HL-60 (cell line): ENCODE measurements around the gene COIL.

Source experiments
- DNase-seq, 2 experiments: peaks; one replicate each; pipeline ENCODE4 v3.0.0-alpha.2; 2010 to 2020; ENCODE audit warnings: low read depth in 1 of 2, low spot score in 1 of 2
- H3K27ac ChIP-seq: fragments of 250-450 bp; sonication (Bioruptor Pico); replicated peaks from 2 replicates; pipeline ENCODE4 v1.5.1; 2020; ENCODE audit warnings: mild to moderate bottlenecking, moderate library complexity
- H3K27me3 ChIP-seq: fragments of 250-450 bp; sonication (Bioruptor Pico); 2 replicates; pipeline ENCODE4 v1.5.1; 2021; ENCODE audit warnings: mild to moderate bottlenecking, moderate library complexity; ENCODE audit not compliant: insufficient read depth, poor library complexity, severe bottlenecking
- H3K4me3 ChIP-seq: replicated peaks from 2 replicates; pipeline ENCODE4 v1.5.1; 2011; ENCODE audit warnings: mild to moderate bottlenecking, control low read depth, low read length; ENCODE audit not compliant: insufficient read depth
- CTCF ChIP-seq: IDR thresholded peaks from one replicate; pipeline ENCODE4 v1.5.1; 2011; ENCODE audit warnings: low read length, control low read depth, inconsistent platforms; ENCODE audit not compliant: insufficient read depth
- GABPA ChIP-seq: IDR thresholded peaks from 2 replicates; pipeline ENCODE4 v1.6.1; 2012; ENCODE audit warnings: low read depth
- POLR2AphosphoS5 ChIP-seq: IDR thresholded peaks from 2 replicates; pipeline ENCODE4 v1.6.1; 2012; ENCODE audit warnings: low read depth
- REST ChIP-seq: IDR thresholded peaks from 2 replicates; pipeline ENCODE4 v1.6.1; 2012; ENCODE audit warnings: low read depth; ENCODE audit not compliant: insufficient replicate concordance
- SPI1 ChIP-seq: IDR thresholded peaks from 2 replicates; pipeline ENCODE4 v1.6.1; 2012; ENCODE audit warnings: low read depth, mild to moderate bottlenecking, borderline replicate concordance

The COIL gene

GRCh38 chr17:56934280-56934679 is 26.6 kb downstream of the COIL start:
- H3K27ac ChIP-seq = no peak overlapping the region
- DNase-seq = no peak
- no peaks in the 10 kb centered on the region for H3K27me3 ChIP-seq
- no peak overlapping the region for H3K4me3 ChIP-seq
- TF ChIP-seq CTCF (no peak), GABPA (no peak), POLR2AphosphoS5 (no peak), REST (no peak), SPI1 (no peak)

GRCh38 chr17:56933868-56934267 is 27.0 kb downstream of the COIL start:
- no peak for DNase-seq
- H3K27ac ChIP-seq = no peak overlapping the region
- H3K27me3 ChIP-seq = no peaks in the 10 kb centered on the region
- no peak for TF ChIP-seq SPI1
- no peak for TF ChIP-seq POLR2AphosphoS5
- no peak for TF ChIP-seq GABPA
- H3K4me3 ChIP-seq = no peak overlapping the region

GRCh38 chr17:56933151-56933745 is 27.6 kb downstream of the COIL start:
- no peak overlapping the region for H3K27ac ChIP-seq
- no peak for DNase-seq
- no peak overlapping the region for H3K4me3 ChIP-seq
- TF ChIP-seq REST = no peak
- TF ChIP-seq POLR2AphosphoS5 = no peak
- no peak for TF ChIP-seq SPI1
- TF ChIP-seq CTCF = no peak
- H3K27me3 ChIP-seq = no peaks in the 10 kb centered on the region

- no peak for TF ChIP-seq GABPA
- DNase-seq = no peak
- H3K27ac ChIP-seq = no peak overlapping the region
- no peaks in the 10 kb centered on the region for H3K27me3 ChIP-seq
- no peak overlapping the region for H3K4me3 ChIP-seq
These were observed 30.0 kb downstream of the COIL start for GRCh38 chr17:56930739-56931337.
